HG02759 (cell line): ENCODE results near the gene TRAF5.

ENCODE experiments used
- ATAC-seq: cut with Tn5 transposase; IDR thresholded peaks from one replicate; pipeline ENCODE4 v1.9.1; 2021; ENCODE audit warnings: mild to moderate bottlenecking, moderate library complexity; ENCODE audit not compliant: unreplicated experiment

TRAF5 gene

GRCh38 chr1:211327346-211327921 lies 801 bp downstream of the TRAF5 start:
- ATAC-seq = peak; percentile 29

- ATAC-seq = no peak
Observed at GRCh38 chr1:211328084-211328694, 1.6 kb downstream of the TRAF5 start.

GRCh38 chr1:211328866-211329475 lies 2.3 kb downstream of the TRAF5 start:
- ATAC-seq = no peak

GRCh38 chr1:211329764-211330201 lies 3.1 kb downstream of the TRAF5 start:
- peak; percentile 44 for ATAC-seq

- ATAC-seq = no peak
Observed at GRCh38 chr1:211330282-211330936, 3.8 kb downstream of the TRAF5 start.

- no peak for ATAC-seq
Observed at GRCh38 chr1:211331011-211331709, 4.5 kb downstream of the TRAF5 start.

GRCh38 chr1:211332036-211332616 lies 5.5 kb downstream of the TRAF5 start:
- ATAC-seq = no peak

GRCh38 chr1:211332830-211333229 lies 6.2 kb downstream of the TRAF5 start:
- no peak for ATAC-seq

- no peak for ATAC-seq
Observed at GRCh38 chr1:211333906-211334305, 7.3 kb downstream of the TRAF5 start.

GRCh38 chr1:211334986-211335385 lies 8.4 kb downstream of the TRAF5 start:
- ATAC-seq = no peak

GRCh38 chr1:211335522-211336157 lies 9.0 kb downstream of the TRAF5 start:
- peak; percentile 84 for ATAC-seq

- ATAC-seq = peak; percentile 23
Observed at GRCh38 chr1:211336161-211336560, 9.5 kb downstream of the TRAF5 start.

GRCh38 chr1:211336775-211337174 lies 10.1 kb downstream of the TRAF5 start:
- no peak for ATAC-seq

- ATAC-seq = no peak
Observed at GRCh38 chr1:211337430-211338223, 11.0 kb downstream of the TRAF5 start.

- no peak for ATAC-seq
Observed at GRCh38 chr1:211338224-211338620, 11.6 kb downstream of the TRAF5 start.

- ATAC-seq = no peak
Observed at GRCh38 chr1:211339631-211340041, 13.0 kb downstream of the TRAF5 start.

- no peak for ATAC-seq
Observed at GRCh38 chr1:211340622-211341507, 14.2 kb downstream of the TRAF5 start.

GRCh38 chr1:211341999-211342398 lies 15.4 kb downstream of the TRAF5 start:
- no peak for ATAC-seq

GRCh38 chr1:211343607-211344006 lies 17.0 kb downstream of the TRAF5 start:
- no peak for ATAC-seq
